Thyroid gland (tissue), 4 donors: ENCODE results near the gene SNRNP70. TPM values are rescaled to one million over a fixed set of nuclear protein-coding genes. Genes with fewer than 3 reads are reported as not detected.
"Not testable (repeated sequence)": the region's sequence is repeated elsewhere in the genome, so short reads cannot be mapped to it uniquely, and the experiment has no call there.

Experiments used
- DNase-seq, 2 donors: peaks; one replicate each; pipeline ENCODE4 v3.0.0-alpha.2; 2019
- H3K27ac ChIP-seq, 3 donors: fragments of 200-600 bp; sonication (generic); 1 replicate in 2 of 3; 2 replicates in 1 of 3; pipeline ENCODE4 v1.5.1; 2016 to 2019; ENCODE audit warnings: mild to moderate bottlenecking in 1 of 3, moderate library complexity in 1 of 3
- H3K27me3 ChIP-seq: fragments of 200-600 bp; sonication (generic); one replicate; pipeline ENCODE4 v1.5.1; 2019
- H3K36me3 ChIP-seq, 2 donors: fragments of 200-600 bp; sonication (generic); one replicate each; pipeline ENCODE4 v1.5.1; 2016 to 2019
- H3K4me1 ChIP-seq, 2 donors: fragments of 200-600 bp; sonication (generic); one replicate each; pipeline ENCODE4 v1.5.1; 2017 to 2019
- H3K4me3 ChIP-seq, 3 donors: fragments of 200-600 bp; sonication (generic); replicated peaks in 1 of 3; 1 replicate in 2 of 3; 2 replicates in 1 of 3; pipeline ENCODE4 v1.5.1; 2016; ENCODE audit warnings: mild to moderate bottlenecking in 1 of 3
- H3K9me3 ChIP-seq: fragments of 200-600 bp; sonication (generic); one replicate; pipeline ENCODE4 v1.5.1; 2017
- POLR2A ChIP-seq, 2 donors: fragments of 450-650 bp; IDR thresholded peaks; one replicate each; pipeline ENCODE4 v1.6.1; 2017; ENCODE audit warnings: antibody characterized with exemption in 2 of 2, mild to moderate bottlenecking in 2 of 2, moderate library complexity in 1 of 2
- WGBS, 2 donors: methylation state at CpG; one replicate each; pipeline ENCODE4 v1.1.5; 2017; 5-methylcytosine and 5-hydroxymethylcytosine counted together
- intact Hi-C: fragments of 100-400 bp; cut with DNase I; formaldehyde crosslinking; loops from one replicate; pipeline ENCODE4 v1.15.1; 2023
- total RNA-seq, 4 donors: library from RNA; depleted of rRNA; stranded (reverse); fragments of >200 nt; gene quantifications; one replicate each; pipeline ENCODE4 v1.2.3, GENCODE V29; 2016
- TF ChIP-seq, protein P1 (sequence below), 6 experiments: fragments of 200-600 bp in 3 of 6; fragments of 450-650 bp in 3 of 6; sonication (generic) in 3 of 6; IDR thresholded peaks; one replicate each; pipeline ENCODE4 v1.5.1; 2016 to 2019; ENCODE audit warnings: antibody characterized with exemption in 6 of 6, mild to moderate bottlenecking in 2 of 6, inconsistent platforms in 1 of 6, moderate library complexity in 1 of 6

Gene SNRNP70
- total RNA-seq, 4 donors from 2014 or later, result 253 to 388 (median 305) TPM

DNA sequence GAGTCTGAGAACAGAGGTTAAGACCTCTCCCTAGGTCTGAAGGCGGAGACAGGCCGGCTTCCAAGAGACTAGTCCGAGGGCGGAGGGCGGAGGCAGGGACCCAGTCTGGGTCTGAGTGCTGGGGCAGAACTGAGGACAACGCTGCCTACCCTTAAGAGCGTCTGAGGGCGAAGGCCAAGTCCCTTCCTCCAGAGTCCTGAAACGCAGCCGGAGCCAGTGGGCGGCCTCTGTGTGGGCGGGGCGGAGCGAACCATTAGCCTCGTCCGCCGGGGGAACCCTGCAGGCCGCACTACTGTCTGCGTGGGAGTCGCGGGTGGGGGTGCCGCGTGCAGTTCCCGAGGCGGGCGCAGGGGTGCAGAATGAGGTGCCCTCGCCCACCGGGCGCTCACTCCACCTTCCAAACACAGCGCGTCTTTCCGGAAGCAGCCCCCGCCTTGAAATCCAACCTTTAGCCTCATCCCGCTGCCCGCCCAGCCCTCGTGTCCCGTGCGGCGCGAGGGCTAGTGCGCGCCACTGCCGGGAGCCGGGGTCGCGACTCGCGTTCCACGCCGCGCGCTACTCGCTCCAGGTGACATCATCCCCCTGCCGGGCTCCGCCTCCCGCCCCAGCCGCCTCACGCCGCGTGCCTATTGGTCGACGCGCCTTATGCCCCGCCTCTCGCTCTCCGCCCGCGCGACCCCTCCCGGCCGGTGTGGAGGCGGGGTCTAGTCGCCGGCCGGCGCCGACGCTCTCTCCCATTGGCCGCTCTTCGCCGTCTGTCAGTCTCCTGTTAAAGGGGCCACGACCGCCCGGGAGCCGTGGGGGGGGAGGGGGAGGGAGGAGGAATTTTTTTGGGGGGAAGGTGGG is 33.5 kb downstream of the SNRNP70 start, which contains the start of gene C19orf73:
Gene C19orf73 (minus strand): TSS at position 579 of the 846 bp plus-strand sequence. CDS start 121 bp downstream, at position 458.
- TF ChIP-seq, protein P1, sequence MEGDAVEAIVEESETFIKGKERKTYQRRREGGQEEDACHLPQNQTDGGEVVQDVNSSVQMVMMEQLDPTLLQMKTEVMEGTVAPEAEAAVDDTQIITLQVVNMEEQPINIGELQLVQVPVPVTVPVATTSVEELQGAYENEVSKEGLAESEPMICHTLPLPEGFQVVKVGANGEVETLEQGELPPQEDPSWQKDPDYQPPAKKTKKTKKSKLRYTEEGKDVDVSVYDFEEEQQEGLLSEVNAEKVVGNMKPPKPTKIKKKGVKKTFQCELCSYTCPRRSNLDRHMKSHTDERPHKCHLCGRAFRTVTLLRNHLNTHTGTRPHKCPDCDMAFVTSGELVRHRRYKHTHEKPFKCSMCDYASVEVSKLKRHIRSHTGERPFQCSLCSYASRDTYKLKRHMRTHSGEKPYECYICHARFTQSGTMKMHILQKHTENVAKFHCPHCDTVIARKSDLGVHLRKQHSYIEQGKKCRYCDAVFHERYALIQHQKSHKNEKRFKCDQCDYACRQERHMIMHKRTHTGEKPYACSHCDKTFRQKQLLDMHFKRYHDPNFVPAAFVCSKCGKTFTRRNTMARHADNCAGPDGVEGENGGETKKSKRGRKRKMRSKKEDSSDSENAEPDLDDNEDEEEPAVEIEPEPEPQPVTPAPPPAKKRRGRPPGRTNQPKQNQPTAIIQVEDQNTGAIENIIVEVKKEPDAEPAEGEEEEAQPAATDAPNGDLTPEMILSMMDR (IDR thresholded peaks at IDR 0.05), result peak in 2 of 6 experiments; percentile 15 to 34
- TF ChIP-seq POLR2A (IDR thresholded peaks at IDR 0.05), result peak in 1 of 2 donors; percentile 77
- Histone ChIP-seq H3K4me1 (peaks cover 21 to 25% of the 10 kb centered on the region in 2 donors), H3K27ac (peak within 1 kb of the TSS; percentile 93 to 98 (median 95)), H3K4me3 (peak within 1 kb of the TSS; percentile 20 to 49 (median 21)), H3K9me3 (no peaks in the 10 kb centered on the region), H3K27me3 (no peaks in the 10 kb centered on the region), H3K36me3 (no peaks in the 10 kb centered on the region)
- 2 to 16% methylated on average over 5 to 9 of the region's 85 CpGs for WGBS, 2 donors
- peak; percentile 94 for DNase-seq
- intact Hi-C loops, result loop anchor here (5.0 kb wide), 1 partner anchor 34 kb away; no protein-coding TSS in a partner anchor

- Histone ChIP-seq H3K27me3 (no peaks in the 10 kb centered on the region), H3K4me1 (peaks cover 19 to 22% of the 10 kb centered on the region in 2 donors), H3K9me3 (no peaks in the 10 kb centered on the region), H3K36me3 (no peaks in the 10 kb centered on the region), H3K27ac (peak within 1 kb of the TSS; percentile 93 to 98 (median 95)), H3K4me3 (peak within 1 kb of the TSS; percentile 20 to 49 (median 21))
- peak; percentile 75 to 78 for DNase-seq
- no peak for TF ChIP-seq POLR2A (IDR thresholded peaks at IDR 0.05)
- TF ChIP-seq, protein P1 (IDR thresholded peaks at IDR 0.05), result no peak
- 0% methylated on average over 20 of the region's 90 CpGs; no CpG with 5 or more reads in 1 of the 2 donors for WGBS, 2 donors
- intact Hi-C loops, result loop anchor here (5.0 kb wide), 1 partner anchor 33 kb away; no protein-coding TSS in a partner anchor
These were observed 34.4 kb downstream of the SNRNP70 start, which contains the start of gene PPFIA3 for GRCh38 chr19:49119411-49120324. Gene PPFIA3, plus strand, starts transcription at chr19:49119544. Its CDS starts 8,330 bp downstream, at chr19:49127874.

DNA sequence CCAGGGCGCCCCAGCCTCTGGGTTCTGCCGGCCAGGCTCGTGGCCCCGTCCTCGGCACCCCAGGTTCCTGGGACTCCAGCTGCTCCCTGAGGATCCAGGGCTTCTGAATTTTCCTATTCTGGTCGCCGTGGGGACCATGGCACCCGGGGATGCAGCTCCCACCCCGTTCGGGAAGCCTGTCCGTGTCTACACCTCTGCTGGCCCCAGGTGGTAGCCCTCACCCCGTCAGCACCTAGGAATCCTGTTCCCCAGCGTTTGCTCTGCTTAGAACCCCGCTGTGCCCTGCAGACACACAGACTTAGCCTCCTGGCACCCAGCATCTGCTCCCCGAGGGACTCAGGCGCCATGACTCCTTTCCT is 35.1 kb downstream of the SNRNP70 start:
- Histone ChIP-seq H3K4me3 (peak overlapping the region in 1 of 3 donors; percentile 49), H3K27me3 (no peaks in the 10 kb centered on the region), H3K4me1 (peaks cover 19 to 22% of the 10 kb centered on the region in 2 donors), H3K27ac (no peak overlapping the region), H3K36me3 (no peaks in the 10 kb centered on the region), H3K9me3 (no peaks in the 10 kb centered on the region)
- WGBS, 2 donors, result 33 to 44% methylated on average over 3 to 9 of the region's 16 CpGs
- intact Hi-C loops, result no loop called here
- no peak for DNase-seq
- no peak for TF ChIP-seq POLR2A (IDR thresholded peaks at IDR 0.05)
- TF ChIP-seq, protein P1 (IDR thresholded peaks at IDR 0.05), result no peak

DNA sequence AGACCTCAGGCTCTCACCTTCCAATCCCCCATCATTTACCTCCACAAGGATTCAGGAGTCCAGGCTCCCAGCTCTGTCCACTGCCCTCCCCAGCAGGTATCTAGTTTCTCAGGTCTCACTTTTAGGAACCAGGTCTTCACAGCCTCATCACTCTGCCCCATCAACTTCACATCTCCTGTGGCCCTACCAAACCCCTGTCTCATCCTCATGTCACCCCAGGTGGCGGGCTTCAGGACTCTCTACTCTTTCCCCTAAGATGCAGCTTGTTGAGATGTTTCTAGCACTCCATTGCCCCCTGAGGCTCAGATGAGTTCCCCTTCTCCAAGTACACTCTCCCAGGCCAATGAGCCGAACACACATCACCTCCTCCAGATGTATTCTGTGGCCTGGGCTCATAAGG is 35.6 kb downstream of the SNRNP70 start:
- TF ChIP-seq POLR2A (IDR thresholded peaks at IDR 0.05), result no peak
- TF ChIP-seq, protein P1 (IDR thresholded peaks at IDR 0.05), result no peak
- Histone ChIP-seq H3K4me1 (peaks cover 19 to 22% of the 10 kb centered on the region in 2 donors), H3K9me3 (no peaks in the 10 kb centered on the region), H3K4me3 (no peak overlapping the region), H3K27ac (no peak overlapping the region), H3K36me3 (no peaks in the 10 kb centered on the region), H3K27me3 (no peaks in the 10 kb centered on the region)
- 92 to 98% methylated on average over 2 of the region's 2 CpGs for WGBS, 2 donors
- no peak for DNase-seq
- intact Hi-C loops, result no loop called here

- H3K4me1 ChIP-seq, result peaks cover 19 to 22% of the 10 kb centered on the region in 2 donors
- H3K27me3 ChIP-seq, H3K9me3 ChIP-seq, H3K4me3 ChIP-seq, H3K36me3 ChIP-seq, H3K27ac ChIP-seq, DNase-seq, intact Hi-C loops: not testable (repeated sequence)
- 72 to 78% methylated on average over 10 of the region's 10 CpGs for WGBS, 2 donors
These were observed 36.6 kb downstream of the SNRNP70 start for GRCh38 chr19:49121841-49122240.

GRCh38 chr19:49123285-49123684 is 38.0 kb downstream of the SNRNP70 start:
- H3K36me3 ChIP-seq, intact Hi-C loops, H3K9me3 ChIP-seq, H3K27ac ChIP-seq, H3K4me3 ChIP-seq, H3K27me3 ChIP-seq, DNase-seq: not testable (repeated sequence)
- peaks cover 16 to 18% of the 10 kb centered on the region in 2 donors for H3K4me1 ChIP-seq
- WGBS, 2 donors, result 89 to 91% methylated on average over 11 of the region's 11 CpGs
